Cardiac muscle cell (in vitro differentiated cells and primary cell): ENCODE results near the gene ACAD8. TPM values are rescaled to one million over a fixed set of nuclear protein-coding genes. Genes with fewer than 3 reads are reported as not detected.

ENCODE experiments used
- DNase-seq, 2 donors: peaks; one replicate each; pipeline versions ENCODE4 v3.0.0 to v3.0.0-alpha.2; 2010 to 2017; ENCODE audit warnings: low read depth in 1 of 2, low spot score in 1 of 2
- H3K27ac ChIP-seq: fragments of 200-600 bp; sonication (generic); 2 replicates; pipeline ENCODE4 v1.5.1; 2016
- H3K27me3 ChIP-seq: fragments of 200-600 bp; sonication (generic); 2 replicates; pipeline ENCODE4 v1.6.0; 2016; ENCODE audit warnings: control low read depth
- H3K36me3 ChIP-seq: fragments of 200-600 bp; sonication (generic); 2 replicates; pipeline ENCODE4 v1.5.1; 2016; ENCODE audit warnings: control low read depth
- H3K4me1 ChIP-seq: fragments of 200-600 bp; sonication (generic); 2 replicates; pipeline ENCODE4 v1.8.1; 2017; ENCODE audit warnings: low read depth, mild to moderate bottlenecking, mixed run types
- H3K4me3 ChIP-seq: fragments of 200-600 bp; sonication (generic); 2 replicates; pipeline ENCODE4 v1.5.1; 2016; ENCODE audit warnings: mild to moderate bottlenecking
- H3K9me3 ChIP-seq: fragments of 200-600 bp; sonication (generic); 2 replicates; pipeline ENCODE4 v1.5.1; 2017; ENCODE audit warnings: low read depth, mild to moderate bottlenecking, control low read depth
- polyA plus RNA-seq: library from polyadenylated mRNA; unstranded; fragments of >200 nt; fragmentation: Nextera tagmentation; extraction: Ambion mirVana; gene quantifications from 2 replicates; pipeline ENCODE4 v1.2.1, GENCODE V29; 2016
- total RNA-seq: library from RNA; depleted of rRNA; stranded (reverse); fragments of >200 nt; gene quantifications from 2 replicates; pipeline ENCODE4 v1.2.3, GENCODE V29; 2016
- TF ChIP-seq, protein P1 (sequence below): IDR thresholded peaks from 2 replicates; pipeline ENCODE4 v1.5.1; 2012; ENCODE audit warnings: low read depth, mild to moderate bottlenecking, low read length

ACAD8 gene
- total and polyA plus RNA-seq, 2 experiments from 2014 or later, result 52.4 to 55.7 TPM

DNA sequence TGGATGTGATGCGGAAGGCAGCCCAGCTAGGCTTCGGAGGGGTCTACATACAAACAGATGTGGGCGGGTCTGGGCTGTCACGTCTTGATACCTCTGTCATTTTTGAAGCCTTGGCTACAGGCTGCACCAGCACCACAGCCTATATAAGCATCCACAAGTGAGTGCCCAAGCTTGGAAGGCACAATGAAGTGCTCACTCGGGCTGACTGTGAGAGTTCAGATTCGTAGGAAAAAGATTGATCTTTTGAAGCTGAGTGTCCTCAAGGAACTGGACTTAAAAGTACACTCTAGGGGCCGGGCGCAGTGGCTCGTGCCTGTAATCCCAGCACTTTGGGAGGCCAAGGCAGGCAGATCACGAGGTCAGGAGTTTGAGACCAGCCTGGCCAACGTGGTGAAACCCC is 3.7 kb downstream of the ACAD8 start:
- peaks cover 17% of the 10 kb centered on the region for H3K36me3 ChIP-seq
- H3K9me3 ChIP-seq, result no peaks in the 10 kb centered on the region
- no peak for DNase-seq
- H3K27ac ChIP-seq, result no peak overlapping the region
- no peaks in the 10 kb centered on the region for H3K27me3 ChIP-seq
- TF ChIP-seq, protein P1, sequence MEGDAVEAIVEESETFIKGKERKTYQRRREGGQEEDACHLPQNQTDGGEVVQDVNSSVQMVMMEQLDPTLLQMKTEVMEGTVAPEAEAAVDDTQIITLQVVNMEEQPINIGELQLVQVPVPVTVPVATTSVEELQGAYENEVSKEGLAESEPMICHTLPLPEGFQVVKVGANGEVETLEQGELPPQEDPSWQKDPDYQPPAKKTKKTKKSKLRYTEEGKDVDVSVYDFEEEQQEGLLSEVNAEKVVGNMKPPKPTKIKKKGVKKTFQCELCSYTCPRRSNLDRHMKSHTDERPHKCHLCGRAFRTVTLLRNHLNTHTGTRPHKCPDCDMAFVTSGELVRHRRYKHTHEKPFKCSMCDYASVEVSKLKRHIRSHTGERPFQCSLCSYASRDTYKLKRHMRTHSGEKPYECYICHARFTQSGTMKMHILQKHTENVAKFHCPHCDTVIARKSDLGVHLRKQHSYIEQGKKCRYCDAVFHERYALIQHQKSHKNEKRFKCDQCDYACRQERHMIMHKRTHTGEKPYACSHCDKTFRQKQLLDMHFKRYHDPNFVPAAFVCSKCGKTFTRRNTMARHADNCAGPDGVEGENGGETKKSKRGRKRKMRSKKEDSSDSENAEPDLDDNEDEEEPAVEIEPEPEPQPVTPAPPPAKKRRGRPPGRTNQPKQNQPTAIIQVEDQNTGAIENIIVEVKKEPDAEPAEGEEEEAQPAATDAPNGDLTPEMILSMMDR, result no peak
- peaks cover 4% of the 10 kb centered on the region for H3K4me1 ChIP-seq
- H3K4me3 ChIP-seq, result no peak overlapping the region

DNA sequence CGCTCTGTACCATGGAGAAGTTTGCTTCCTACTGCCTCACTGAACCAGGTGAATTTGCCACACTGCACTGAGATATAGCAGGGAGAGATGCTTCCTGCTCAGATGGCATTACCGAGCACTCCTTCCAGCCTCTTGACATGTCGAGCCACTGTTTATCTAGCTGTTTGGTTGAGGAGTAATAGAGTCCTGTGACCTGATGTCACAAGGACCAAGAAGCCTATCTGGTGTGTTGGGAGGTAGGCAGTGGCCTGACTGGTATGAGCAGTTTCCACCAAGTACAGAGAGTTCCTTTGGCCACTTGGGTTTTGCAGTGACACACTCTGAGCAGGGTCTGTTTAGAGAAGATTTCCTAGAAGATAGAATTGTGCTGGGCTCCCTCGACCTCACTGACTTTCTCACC is 5.2 kb downstream of the ACAD8 start:
- Histone ChIP-seq H3K27me3 (no peaks in the 10 kb centered on the region), H3K36me3 (peaks cover 20% of the 10 kb centered on the region)
- TF ChIP-seq, protein P1, result no peak

DNA sequence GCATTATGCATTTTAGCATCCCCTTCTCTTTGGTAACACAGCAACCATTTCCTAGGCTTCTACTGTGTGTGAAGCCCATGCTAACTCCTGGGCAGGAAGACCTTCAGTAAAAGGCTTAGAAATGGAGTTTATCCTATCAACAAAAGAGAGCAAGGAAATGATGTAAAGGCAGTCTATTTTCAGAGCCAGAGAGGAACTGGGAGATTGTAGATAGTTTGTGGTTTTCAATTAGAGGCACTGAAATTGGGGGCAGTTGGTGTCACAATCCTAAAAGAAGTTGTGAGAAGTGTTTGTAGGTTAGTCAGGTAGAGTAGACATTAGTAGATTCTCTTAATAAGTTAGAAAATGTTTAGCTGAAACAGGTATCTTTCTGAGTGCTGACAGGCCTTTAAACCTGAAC is 7.1 kb downstream of the ACAD8 start:
- no peak for DNase-seq
- Histone ChIP-seq H3K36me3 (peaks cover 20% of the 10 kb centered on the region), H3K27ac (no peak overlapping the region), H3K27me3 (no peaks in the 10 kb centered on the region), H3K4me3 (no peak overlapping the region), H3K4me1 (no peaks in the 10 kb centered on the region), H3K9me3 (no peaks in the 10 kb centered on the region)
- TF ChIP-seq, protein P1, result no peak

More for the DNA sequence above, 5.2 kb downstream of the ACAD8 start:
- no peak overlapping the region for H3K4me3 ChIP-seq
- no peak for DNase-seq
- H3K4me1 ChIP-seq, result no peaks in the 10 kb centered on the region
- no peaks in the 10 kb centered on the region for H3K9me3 ChIP-seq
- H3K27ac ChIP-seq, result no peak overlapping the region

DNA sequence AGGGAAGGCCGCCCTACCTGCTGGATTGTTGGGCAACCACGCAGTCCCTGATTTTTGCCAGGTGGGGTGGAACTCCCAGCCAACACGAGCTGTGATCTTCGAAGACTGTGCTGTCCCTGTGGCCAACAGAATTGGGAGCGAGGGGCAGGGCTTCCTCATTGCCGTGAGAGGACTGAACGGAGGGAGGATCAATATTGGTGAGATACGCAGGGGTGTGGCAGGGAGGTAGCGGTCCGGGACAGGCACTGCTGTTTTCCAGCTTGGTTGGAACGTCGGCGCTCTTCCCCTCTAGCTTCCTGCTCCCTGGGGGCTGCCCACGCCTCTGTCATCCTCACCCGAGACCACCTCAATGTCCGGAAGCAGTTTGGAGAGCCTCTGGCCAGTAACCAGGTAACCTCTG is 7.6 kb downstream of the ACAD8 start:
- Histone ChIP-seq H3K9me3 (no peaks in the 10 kb centered on the region), H3K36me3 (peaks cover 20% of the 10 kb centered on the region), H3K27ac (no peak overlapping the region), H3K4me1 (no peaks in the 10 kb centered on the region), H3K27me3 (no peaks in the 10 kb centered on the region), H3K4me3 (no peak overlapping the region)
- no peak for DNase-seq
- TF ChIP-seq, protein P1, result no peak

DNA sequence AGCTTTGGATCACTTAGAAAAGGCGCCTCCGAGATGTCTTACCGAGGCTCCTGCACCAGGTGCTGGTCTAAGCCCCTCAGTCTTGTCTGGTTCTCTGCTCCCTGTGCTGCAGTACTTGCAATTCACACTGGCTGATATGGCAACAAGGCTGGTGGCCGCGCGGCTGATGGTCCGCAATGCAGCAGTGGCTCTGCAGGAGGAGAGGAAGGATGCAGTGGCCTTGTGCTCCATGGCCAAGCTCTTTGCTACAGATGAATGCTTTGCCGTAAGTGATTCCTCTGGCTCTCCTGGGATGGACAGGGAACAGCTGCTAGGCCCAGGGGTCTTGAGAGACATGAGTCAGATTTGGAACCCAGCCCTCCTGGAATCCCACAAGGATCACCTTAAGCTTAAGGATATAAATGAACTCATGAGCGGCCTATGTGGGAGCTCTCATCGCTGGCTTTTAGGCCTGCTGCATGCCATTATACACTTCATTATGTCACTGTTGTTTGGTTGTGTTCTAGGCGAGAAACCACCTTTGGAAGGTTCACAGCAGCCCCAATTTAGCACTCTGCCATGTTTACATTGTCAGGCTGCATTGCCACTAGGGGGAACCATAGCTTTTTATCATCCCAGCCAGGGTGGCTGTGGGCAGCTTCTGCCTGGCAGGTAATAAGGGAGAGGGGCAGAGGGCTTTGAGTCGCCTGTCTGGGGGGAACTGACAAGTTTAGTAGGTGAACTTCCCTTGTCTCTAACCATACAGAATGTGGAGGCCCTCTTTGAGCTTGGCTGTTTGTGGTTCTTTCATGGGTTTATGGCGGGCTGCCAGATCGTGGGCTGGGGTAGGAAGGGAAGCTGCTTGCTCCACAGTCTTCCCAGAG is 8.5 kb downstream of the ACAD8 start:
- DNase-seq, result peak; percentile 24 to 31
- Histone ChIP-seq H3K4me1 (no peaks in the 10 kb centered on the region), H3K9me3 (no peaks in the 10 kb centered on the region), H3K36me3 (peaks cover 20% of the 10 kb centered on the region), H3K27me3 (no peaks in the 10 kb centered on the region), H3K27ac (no peak overlapping the region), H3K4me3 (no peak overlapping the region)
- TF ChIP-seq, protein P1, result peak; percentile 61
